ENCODE data around the gene SLC29A4.
"Not testable (repeated sequence)": the region's sequence is repeated elsewhere in the genome, so short reads cannot be mapped to it uniquely, and the experiment has no call there.

The SLC29A4 gene

GRCh38 chr7:5282543-5283316 lies at the start of gene SLC29A4:
SLC29A4 (plus strand) TSS chr7:5282943; CDS start chr7:5287817, 4,874 bp downstream.
- H3K36me3 Mint-ChIP-seq (ENCODE audit: low read depth) = no peaks in the 10 kb centered on the region
- no peak within 1 kb of the TSS for H3K4me3 Mint-ChIP-seq
- H3K27me3 Mint-ChIP-seq (ENCODE audit: low read depth) = peaks cover 12% of the 10 kb centered on the region
- no peak within 1 kb of the TSS for H3K27ac Mint-ChIP-seq
- DNase-seq (ENCODE audit: low spot score) = no peak
- H3K4me1 Mint-ChIP-seq (ENCODE audit: low read depth) = no peaks in the 10 kb centered on the region
- no peaks in the 10 kb centered on the region for H3K9me3 Mint-ChIP-seq

- H3K27me3 Mint-ChIP-seq (ENCODE audit: low read depth) = peaks cover 5% of the 10 kb centered on the region
- no peaks in the 10 kb centered on the region for H3K9me3 Mint-ChIP-seq
- H3K36me3 Mint-ChIP-seq (ENCODE audit: low read depth) = peaks cover 16% of the 10 kb centered on the region
- DNase-seq (ENCODE audit: low spot score) = no peak
- no peak overlapping the region for H3K27ac Mint-ChIP-seq
- H3K4me3 Mint-ChIP-seq = no peak overlapping the region
- H3K4me1 Mint-ChIP-seq (ENCODE audit: low read depth) = peaks cover 10% of the 10 kb centered on the region
Measured at GRCh38 chr7:5234852-5235831, 47.6 kb upstream of the SLC29A4 start.

GRCh38 chr7:5237286-5237685 lies 45.5 kb upstream of the SLC29A4 start:
- Mint-ChIP-seq H3K27me3 (ENCODE audit: low read depth) (peaks cover 24% of the 10 kb centered on the region), H3K27ac (no peak overlapping the region), H3K4me3 (no peak overlapping the region), H3K4me1 (ENCODE audit: low read depth) (peaks cover 13% of the 10 kb centered on the region), H3K36me3 (ENCODE audit: low read depth) (no peaks in the 10 kb centered on the region), H3K9me3 (no peaks in the 10 kb centered on the region)
- DNase-seq (ENCODE audit: low spot score) = no peak

- no peak for DNase-seq (ENCODE audit: low spot score)
- H3K27ac Mint-ChIP-seq = no peak overlapping the region
- H3K4me3 Mint-ChIP-seq = no peak overlapping the region
- peaks cover 25% of the 10 kb centered on the region for H3K27me3 Mint-ChIP-seq (ENCODE audit: low read depth)
- no peaks in the 10 kb centered on the region for H3K9me3 Mint-ChIP-seq
- H3K4me1 Mint-ChIP-seq (ENCODE audit: low read depth) = peaks cover 13% of the 10 kb centered on the region
- H3K36me3 Mint-ChIP-seq (ENCODE audit: low read depth) = no peaks in the 10 kb centered on the region
Measured at GRCh38 chr7:5238500-5238899, 44.2 kb upstream of the SLC29A4 start.

GRCh38 chr7:5243261-5243660 lies 39.5 kb upstream of the SLC29A4 start:
- H3K27me3 Mint-ChIP-seq (ENCODE audit: low read depth) = peaks cover 24% of the 10 kb centered on the region
- no peak overlapping the region for H3K4me3 Mint-ChIP-seq
- H3K4me1 Mint-ChIP-seq (ENCODE audit: low read depth) = peaks cover 11% of the 10 kb centered on the region
- no peak overlapping the region for H3K27ac Mint-ChIP-seq
- H3K36me3 Mint-ChIP-seq (ENCODE audit: low read depth) = no peaks in the 10 kb centered on the region
- H3K9me3 Mint-ChIP-seq = no peaks in the 10 kb centered on the region
- DNase-seq (ENCODE audit: low spot score) = no peak

GRCh38 chr7:5248201-5248885 lies 34.4 kb upstream of the SLC29A4 start:
- H3K36me3 Mint-ChIP-seq (ENCODE audit: low read depth) = no peaks in the 10 kb centered on the region
- no peak for DNase-seq (ENCODE audit: low spot score)

DNA sequence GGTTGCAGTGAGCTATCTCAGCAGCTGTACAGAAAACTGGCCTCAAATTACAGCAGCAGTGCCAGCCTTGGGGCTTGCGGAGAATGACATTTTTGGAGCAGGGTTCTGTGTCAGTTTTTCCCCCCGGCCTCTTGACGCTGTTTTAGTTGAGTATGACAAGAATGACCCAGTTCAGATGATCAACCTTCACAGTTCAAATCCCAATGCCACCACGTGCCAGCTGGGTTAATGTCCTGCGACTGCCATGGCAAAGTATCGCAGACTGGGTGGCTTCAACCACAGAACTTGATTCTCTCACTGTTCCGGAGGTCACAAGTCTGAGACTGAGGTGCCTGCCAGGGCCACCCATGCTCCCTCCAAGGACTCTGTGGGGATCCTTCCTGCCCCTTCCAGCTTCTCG lies 32.0 kb upstream of the SLC29A4 start:
- H3K27ac Mint-ChIP-seq; H3K27me3 Mint-ChIP-seq (ENCODE audit: low read depth); H3K4me1 Mint-ChIP-seq (ENCODE audit: low read depth): not testable (repeated sequence)

More at GRCh38 chr7:5248201-5248885, 34.4 kb upstream of the SLC29A4 start:
- Mint-ChIP-seq H3K9me3 (no peaks in the 10 kb centered on the region), H3K4me1 (ENCODE audit: low read depth) (no peaks in the 10 kb centered on the region), H3K27ac (no peak overlapping the region), H3K27me3 (ENCODE audit: low read depth) (no peaks in the 10 kb centered on the region), H3K4me3 (no peak overlapping the region)

DNA sequence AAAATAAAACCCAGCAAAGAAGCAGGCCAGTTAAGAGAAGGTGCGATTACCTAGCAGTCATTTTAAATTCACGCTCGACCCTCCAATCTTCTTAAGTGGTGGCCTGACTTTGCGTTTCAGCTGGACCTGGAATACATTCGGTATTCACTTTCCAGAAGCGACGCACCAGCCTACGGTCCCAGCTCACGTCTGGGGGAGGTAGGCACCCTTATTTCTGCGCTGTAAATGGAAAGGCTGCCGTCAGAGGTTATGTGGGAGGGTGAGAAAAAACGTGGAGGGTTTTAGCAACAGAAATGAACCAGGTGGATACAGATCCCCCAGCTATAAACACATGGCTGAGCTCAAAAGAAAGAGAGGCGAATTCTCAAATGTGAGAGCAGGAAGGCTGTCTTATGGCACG lies 29.2 kb upstream of the SLC29A4 start:
- not testable (repeated sequence) for H3K9me3 Mint-ChIP-seq; H3K4me1 Mint-ChIP-seq (ENCODE audit: low read depth); DNase-seq (ENCODE audit: low spot score); H3K4me3 Mint-ChIP-seq; H3K36me3 Mint-ChIP-seq (ENCODE audit: low read depth); H3K27ac Mint-ChIP-seq; H3K27me3 Mint-ChIP-seq (ENCODE audit: low read depth)

More for the DNA sequence above, 32.0 kb upstream of the SLC29A4 start:
- not testable (repeated sequence) for H3K9me3 Mint-ChIP-seq; DNase-seq (ENCODE audit: low spot score); H3K4me3 Mint-ChIP-seq; H3K36me3 Mint-ChIP-seq (ENCODE audit: low read depth)

GRCh38 chr7:5254371-5254770 lies 28.4 kb upstream of the SLC29A4 start:
- not testable (repeated sequence) for DNase-seq (ENCODE audit: low spot score); H3K27ac Mint-ChIP-seq; H3K9me3 Mint-ChIP-seq; H3K27me3 Mint-ChIP-seq (ENCODE audit: low read depth); H3K36me3 Mint-ChIP-seq (ENCODE audit: low read depth); H3K4me1 Mint-ChIP-seq (ENCODE audit: low read depth); H3K4me3 Mint-ChIP-seq

DNA sequence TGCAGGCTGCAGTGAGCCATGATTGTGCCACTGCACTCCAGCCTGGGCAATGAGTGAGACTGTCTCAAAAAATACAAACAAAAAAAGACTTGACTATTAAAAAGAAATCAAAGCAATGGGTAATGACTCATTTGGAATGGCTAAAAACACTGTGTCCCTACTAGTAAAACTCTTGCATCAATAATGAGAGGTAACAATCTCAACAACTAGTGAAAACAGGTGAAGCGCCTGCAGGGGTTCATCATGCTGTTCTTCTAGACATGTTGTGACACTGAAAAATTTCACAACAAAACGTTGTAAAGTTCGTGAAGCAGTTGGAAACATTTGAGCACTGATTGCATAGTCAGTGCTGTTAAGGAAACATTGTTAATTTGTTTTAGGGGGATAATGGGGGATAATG lies 26.9 kb upstream of the SLC29A4 start:
- DNase-seq (ENCODE audit: low spot score) = no peak

GRCh38 chr7:5260530-5261068 lies 22.1 kb upstream of the SLC29A4 start:
- H3K9me3 Mint-ChIP-seq; H3K27me3 Mint-ChIP-seq (ENCODE audit: low read depth); DNase-seq (ENCODE audit: low spot score); H3K4me3 Mint-ChIP-seq; H3K36me3 Mint-ChIP-seq (ENCODE audit: low read depth); H3K27ac Mint-ChIP-seq; H3K4me1 Mint-ChIP-seq (ENCODE audit: low read depth): not testable (repeated sequence)

More for the DNA sequence above, 26.9 kb upstream of the SLC29A4 start:
- Mint-ChIP-seq H3K4me3 (no peak overlapping the region), H3K9me3 (no peaks in the 10 kb centered on the region), H3K27ac (no peak overlapping the region), H3K36me3 (ENCODE audit: low read depth) (no peaks in the 10 kb centered on the region), H3K27me3 (ENCODE audit: low read depth) (peaks cover 2% of the 10 kb centered on the region), H3K4me1 (ENCODE audit: low read depth) (no peaks in the 10 kb centered on the region)

GRCh38 chr7:5263066-5263465 lies 19.7 kb upstream of the SLC29A4 start:
- not testable (repeated sequence) for H3K36me3 Mint-ChIP-seq (ENCODE audit: low read depth); H3K4me1 Mint-ChIP-seq (ENCODE audit: low read depth); H3K4me3 Mint-ChIP-seq; H3K27ac Mint-ChIP-seq; H3K9me3 Mint-ChIP-seq; H3K27me3 Mint-ChIP-seq (ENCODE audit: low read depth); DNase-seq (ENCODE audit: low spot score)

- Mint-ChIP-seq H3K4me3 (no peak overlapping the region), H3K4me1 (ENCODE audit: low read depth) (no peaks in the 10 kb centered on the region), H3K9me3 (no peaks in the 10 kb centered on the region), H3K27me3 (ENCODE audit: low read depth) (no peaks in the 10 kb centered on the region), H3K36me3 (ENCODE audit: low read depth) (no peaks in the 10 kb centered on the region), H3K27ac (no peak overlapping the region)
- no peak for DNase-seq (ENCODE audit: low spot score)
Measured at GRCh38 chr7:5265320-5266190, 17.2 kb upstream of the SLC29A4 start.
